Mucosa of descending colon (tissue), 3 donors: ENCODE measurements around the gene SULF2. TPM values are rescaled to one million over a fixed set of nuclear protein-coding genes. Genes with fewer than 3 reads are reported as not detected.
A peak's percentile ranks its signal among the peaks of the same experiment; 100 is the strongest.

Experiments
- ATAC-seq: fragments of 200-7000 bp; cut with Tn5 transposase; one replicate; pipeline ENCODE4 v1.9.1; 2020; ENCODE audit warnings: mild to moderate bottlenecking, moderate library complexity
- DNase-seq, 3 donors: peaks; one replicate each; pipeline ENCODE4 v3.0.0-alpha.2; 2020
- H3K36me3 ChIP-seq: fragments of 200-600 bp; one replicate; pipeline ENCODE4 v1.8.0; 2021; ENCODE audit warnings: low read depth, mild to moderate bottlenecking
- H3K4me1 ChIP-seq: fragments of 200-600 bp; one replicate; pipeline ENCODE4 v1.8.0; 2021; ENCODE audit warnings: low read depth, mild to moderate bottlenecking
- H3K4me3 ChIP-seq: fragments of 200-600 bp; one replicate; pipeline ENCODE4 v1.8.0; 2021; ENCODE audit warnings: mild to moderate bottlenecking
- H3K9me3 ChIP-seq: fragments of 200-600 bp; one replicate; pipeline ENCODE4 v1.8.0; 2021; ENCODE audit warnings: mild to moderate bottlenecking
- CTCF ChIP-seq: fragments of 200-600 bp; IDR thresholded peaks from one replicate; pipeline ENCODE4 v1.8.0; 2022; ENCODE audit warnings: antibody characterized with exemption, mild to moderate bottlenecking
- intact Hi-C, 2 donors: fragments of 100-400 bp; cut with DNase I in 1 of 2; cut with micrococcal nuclease in 1 of 2; formaldehyde crosslinking; loops; one replicate each; pipeline versions ENCODE4 v1.11.0 to v1.11.1; 2022; cut with DNase I, micrococcal nuclease
- total RNA-seq, 3 donors: library from RNA; stranded (reverse); fragmentation: NEBNext Ultra II Directional in 2 of 3; extraction: Animal tissue kit (Norgen Biotek cat#: 25700) in 2 of 3; gene quantifications; one replicate each; pipeline versions ENCODE4 v1.2.1 to v1.2.4, GENCODE V29; 2021 to 2023
- donor health status: DM: no; HTN: no; CAD: no; lungs with moderate emphysema.
- donor health status: DM: no; HTN: no; CAD: no.
- donor health status: DM: no; HTN: yes; CAD: no.

The SULF2 gene
- total RNA-seq, 3 donors from 2014 or later: 102 to 181 (median 144) TPM

- DNase-seq (no peak), ATAC-seq (no peak)
- Histone ChIP-seq H3K4me1 (no peaks in the 10 kb centered on the region), H3K4me3 (no peak overlapping the region), H3K36me3 (no peaks in the 10 kb centered on the region), H3K9me3 (no peaks in the 10 kb centered on the region)
- TF ChIP-seq CTCF: no peak
- intact Hi-C loops: no loop called here
Observed at GRCh38 chr20:47733892-47734291, 51.4 kb downstream of the SULF2 start.

- ATAC-seq (no peak), DNase-seq (no peak)
- TF ChIP-seq CTCF: no peak
- H3K4me3 ChIP-seq: no peak overlapping the region
- H3K9me3 ChIP-seq: no peaks in the 10 kb centered on the region
- intact Hi-C loops: no loop called here
- no peaks in the 10 kb centered on the region for H3K4me1 ChIP-seq
- no peaks in the 10 kb centered on the region for H3K36me3 ChIP-seq
Observed at GRCh38 chr20:47730744-47731143, 54.5 kb downstream of the SULF2 start.

- DNase-seq: no peak
- intact Hi-C loops: no loop called here
- H3K4me3 ChIP-seq: no peak overlapping the region
- TF ChIP-seq CTCF: no peak
- ATAC-seq: no peak
- no peaks in the 10 kb centered on the region for H3K9me3 ChIP-seq
- H3K36me3 ChIP-seq: no peaks in the 10 kb centered on the region
- no peaks in the 10 kb centered on the region for H3K4me1 ChIP-seq
Observed at GRCh38 chr20:47729472-47729871, 55.8 kb downstream of the SULF2 start.

GRCh38 chr20:47727909-47728361, 57.3 kb downstream of the SULF2 start:
- DNase-seq (no peak), ATAC-seq (no peak)
- no peak for TF ChIP-seq CTCF
- intact Hi-C loops: no loop called here
- Histone ChIP-seq H3K4me3 (no peak overlapping the region), H3K4me1 (no peaks in the 10 kb centered on the region), H3K36me3 (no peaks in the 10 kb centered on the region), H3K9me3 (no peaks in the 10 kb centered on the region)

GRCh38 chr20:47727170-47727880, 58.0 kb downstream of the SULF2 start:
- ATAC-seq: peak; percentile 82
- TF ChIP-seq CTCF: no peak
- no peaks in the 10 kb centered on the region for H3K36me3 ChIP-seq
- peak; percentile 55 to 85 (median 59) for DNase-seq
- no peaks in the 10 kb centered on the region for H3K9me3 ChIP-seq
- H3K4me3 ChIP-seq: no peak overlapping the region
- H3K4me1 ChIP-seq: no peaks in the 10 kb centered on the region
- intact Hi-C loops: no loop called here
